Measurements from ENCODE around the gene SPRR2F. TPM values are rescaled to one million over a fixed set of nuclear protein-coding genes. Genes with fewer than 3 reads are reported as not detected.

SPRR2F gene
- total RNA-seq, 1 experiment from 2014 or later, result not detected

GRCh38 chr1:153150846-153151245, 37.5 kb upstream of the SPRR2F start, which contains the start of gene SPRR2G (continued):
- TF ChIP-seq ZBTB33 (IDR thresholded peaks at IDR 0.05; ENCODE audit: extremely low read depth, insufficient replicate concordance, low read length) (no peak), SIN3A (IDR thresholded peaks at IDR 0.05; ENCODE audit: low read depth) (no peak), ZFX (IDR thresholded peaks at IDR 0.05) (no peak), RAD21 (IDR thresholded peaks at IDR 0.05; ENCODE audit: low read depth) (no peak), CEBPB (IDR thresholded peaks at IDR 0.05; ENCODE audit: low read depth) (no peak), TCF7L2 (IDR thresholded peaks at IDR 0.05; ENCODE audit: borderline replicate concordance, extremely low read depth, insufficient read depth, insufficient read length) (no peak)
- TF ChIP-seq, protein P1, sequence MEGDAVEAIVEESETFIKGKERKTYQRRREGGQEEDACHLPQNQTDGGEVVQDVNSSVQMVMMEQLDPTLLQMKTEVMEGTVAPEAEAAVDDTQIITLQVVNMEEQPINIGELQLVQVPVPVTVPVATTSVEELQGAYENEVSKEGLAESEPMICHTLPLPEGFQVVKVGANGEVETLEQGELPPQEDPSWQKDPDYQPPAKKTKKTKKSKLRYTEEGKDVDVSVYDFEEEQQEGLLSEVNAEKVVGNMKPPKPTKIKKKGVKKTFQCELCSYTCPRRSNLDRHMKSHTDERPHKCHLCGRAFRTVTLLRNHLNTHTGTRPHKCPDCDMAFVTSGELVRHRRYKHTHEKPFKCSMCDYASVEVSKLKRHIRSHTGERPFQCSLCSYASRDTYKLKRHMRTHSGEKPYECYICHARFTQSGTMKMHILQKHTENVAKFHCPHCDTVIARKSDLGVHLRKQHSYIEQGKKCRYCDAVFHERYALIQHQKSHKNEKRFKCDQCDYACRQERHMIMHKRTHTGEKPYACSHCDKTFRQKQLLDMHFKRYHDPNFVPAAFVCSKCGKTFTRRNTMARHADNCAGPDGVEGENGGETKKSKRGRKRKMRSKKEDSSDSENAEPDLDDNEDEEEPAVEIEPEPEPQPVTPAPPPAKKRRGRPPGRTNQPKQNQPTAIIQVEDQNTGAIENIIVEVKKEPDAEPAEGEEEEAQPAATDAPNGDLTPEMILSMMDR (IDR thresholded peaks at IDR 0.05 in 2 of 3, conservative IDR thresholded peaks at IDR 0.05 in 1 of 3; ENCODE audit: borderline replicate concordance in 1 of 3, insufficient read depth in 1 of 3, low read depth in 2 of 3, low read length in 2 of 3), result no peak

DNA sequence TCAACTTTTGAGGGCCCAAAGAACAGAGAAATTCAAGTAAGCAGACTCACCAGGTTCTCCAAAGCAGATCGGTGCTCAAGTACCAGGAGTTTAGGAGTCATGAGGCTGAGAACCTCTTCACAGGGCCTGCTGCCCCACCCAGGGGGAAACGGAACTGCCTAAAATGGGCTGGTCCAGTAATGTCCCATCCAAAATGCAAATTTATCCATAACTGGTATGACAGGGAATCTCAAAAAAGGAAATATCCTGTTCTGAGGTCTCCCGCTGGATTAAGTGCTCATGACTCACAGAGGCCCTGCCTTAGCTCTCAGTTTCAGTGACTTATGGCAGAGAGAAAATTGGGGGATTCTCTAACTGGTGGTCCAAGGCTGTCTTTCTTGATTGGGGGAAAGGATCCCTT, 28.1 kb upstream of the SPRR2F start:
- intact Hi-C loops (cut with micrococcal nuclease), result no loop called here
- no peak for ATAC-seq
- DNase-seq (ENCODE audit: low read depth, low spot score), result no peak
- no peak overlapping the region for H2AFZ ChIP-seq (ENCODE audit: low read depth, low read length, poor library complexity, severe bottlenecking)
- no peak overlapping the region for H3K9ac ChIP-seq (ENCODE audit: low read length)
- H3K27ac ChIP-seq (ENCODE audit: low read depth, low read length), result no peak overlapping the region
- H3K4me3 ChIP-seq (replicated peaks in 1 of 2; ENCODE audit: low read depth in 1 of 2, low read length in 2 of 2), result no peak overlapping the region
- H3K36me3 ChIP-seq (ENCODE audit: control insufficient read depth in 1 of 2, insufficient read depth in 2 of 2, low read length in 2 of 2), result no peaks in the 10 kb centered on the region
- POLR2A ChIA-PET, result no interaction called here
- H3K27me3 ChIP-seq (ENCODE audit: insufficient read depth, low read length), result peaks cover 69% of the 10 kb centered on the region
- CTCF ChIA-PET, result no interaction called here
- H3K9me2 ChIP-seq (ENCODE audit: insufficient read depth), result no peaks in the 10 kb centered on the region
- no TSS peak for BruUV-seq (replicated peaks)
- H3K4me2 ChIP-seq (ENCODE audit: low read length), result no peak overlapping the region
- RAD21 ChIA-PET (ENCODE audit: low non-redundant PET in 1 of 2, low total read pairs in 2 of 2, uncharacterized antibody in 2 of 2, unreplicated experiment in 2 of 2), result no interaction called here
- no peaks in the 10 kb centered on the region for H3K4me1 ChIP-seq (ENCODE audit: control insufficient read depth in 1 of 2, insufficient read depth in 2 of 2, low read length in 2 of 2)
- H3K79me2 ChIP-seq (ENCODE audit: insufficient read depth, low read length), result no peaks in the 10 kb centered on the region
- H4K20me1 ChIP-seq (ENCODE audit: insufficient read depth), result no peaks in the 10 kb centered on the region
- no peaks in the 10 kb centered on the region for H3K9me3 ChIP-seq (ENCODE audit: control insufficient read depth in 1 of 2, insufficient read depth in 1 of 2, low read depth in 1 of 2, low read length in 2 of 2)
- TF ChIP-seq SRF (IDR thresholded peaks at IDR 0.05; ENCODE audit: low read depth) (no peak), EZH2phosphoT487 (IDR thresholded peaks at IDR 0.05; ENCODE audit: borderline replicate concordance) (no peak), EZH2 (IDR thresholded peaks at IDR 0.05) (no peak), RAD21 (IDR thresholded peaks at IDR 0.05; ENCODE audit: low read depth) (no peak), ZBTB33 (IDR thresholded peaks at IDR 0.05; ENCODE audit: extremely low read depth, insufficient replicate concordance, low read length) (no peak), EGR1 (IDR thresholded peaks at IDR 0.05; ENCODE audit: low read depth) (no peak), FOSL1 (IDR thresholded peaks at IDR 0.05; ENCODE audit: low read depth) (no peak), SIN3A (IDR thresholded peaks at IDR 0.05; ENCODE audit: low read depth) (no peak), POLR2AphosphoS5 (IDR thresholded peaks at IDR 0.05; ENCODE audit: low read depth, low read length) (no peak), ZNF274 (IDR thresholded peaks at IDR 0.05; ENCODE audit: low read depth, low read length) (no peak), TCF7L2 (IDR thresholded peaks at IDR 0.05; ENCODE audit: borderline replicate concordance, extremely low read depth, insufficient read depth, insufficient read length) (no peak)
- TF ChIP-seq, protein P1 (IDR thresholded peaks at IDR 0.05 in 2 of 3, conservative IDR thresholded peaks at IDR 0.05 in 1 of 3; ENCODE audit: borderline replicate concordance in 1 of 3, insufficient read depth in 1 of 3, low read depth in 2 of 3, low read length in 2 of 3), result no peak
- TF ChIP-seq, protein P2, sequence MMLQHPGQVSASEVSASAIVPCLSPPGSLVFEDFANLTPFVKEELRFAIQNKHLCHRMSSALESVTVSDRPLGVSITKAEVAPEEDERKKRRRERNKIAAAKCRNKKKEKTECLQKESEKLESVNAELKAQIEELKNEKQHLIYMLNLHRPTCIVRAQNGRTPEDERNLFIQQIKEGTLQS (IDR thresholded peaks at IDR 0.05), result no peak
